Measurements from ENCODE around the gene RALGPS2. TPM values are rescaled to one million over a fixed set of nuclear protein-coding genes. Genes with fewer than 3 reads are reported as not detected.
A peak's percentile ranks its signal among the peaks of the same experiment; 100 is the strongest.

Gene RALGPS2
- polyA plus RNA-seq, 1 of the 3 experiments (the other 2 are of a cell fraction), result 5.1 TPM

DNA sequence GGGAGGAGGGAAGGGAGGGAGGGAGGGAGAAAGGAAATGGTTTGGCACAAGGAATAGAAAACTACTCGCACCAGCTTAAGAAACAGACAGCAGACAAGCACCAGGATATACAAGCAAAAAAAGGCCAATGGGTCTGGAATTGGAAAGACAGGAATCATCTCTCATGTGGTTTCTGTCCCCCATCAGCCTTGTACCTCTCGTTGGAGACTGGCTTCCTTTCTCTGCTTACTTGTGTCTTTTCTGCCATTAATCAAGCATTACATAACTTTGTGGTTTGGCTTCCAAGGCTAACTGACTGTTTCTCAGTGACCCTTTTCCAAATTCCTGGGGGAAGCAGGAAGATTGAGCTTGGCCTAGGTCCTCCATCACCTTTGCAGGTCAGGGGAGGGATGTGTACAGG lies 11.8 kb upstream of the RALGPS2 start:
- no peak overlapping the region for H3K4me2 ChIP-seq
- H3K9ac ChIP-seq, result no peak overlapping the region
- no peaks in the 10 kb centered on the region for H3K9me3 ChIP-seq
- POLR2A ChIA-PET, result interaction anchor here (0.6 kb wide), 1 partner anchor 9 kb away, joined by 3 read pairs; no protein-coding TSS in a partner anchor
- no peak for TF ChIP-seq FOSL2 (IDR thresholded peaks at IDR 0.05; ENCODE audit: borderline replicate concordance, low read depth)
- peak; percentile 59; the same call in 1 of the 2 replicates for TF ChIP-seq NFIC (IDR thresholded peaks at IDR 0.05; ENCODE audit: borderline replicate concordance)
- TF ChIP-seq JUND (IDR thresholded peaks at IDR 0.05), result peak; percentile 37; the same call in 1 of the 2 replicates
- TF ChIP-seq TCF12 (IDR thresholded peaks at IDR 0.05), result peak; percentile 70
- TF ChIP-seq, protein P1, sequence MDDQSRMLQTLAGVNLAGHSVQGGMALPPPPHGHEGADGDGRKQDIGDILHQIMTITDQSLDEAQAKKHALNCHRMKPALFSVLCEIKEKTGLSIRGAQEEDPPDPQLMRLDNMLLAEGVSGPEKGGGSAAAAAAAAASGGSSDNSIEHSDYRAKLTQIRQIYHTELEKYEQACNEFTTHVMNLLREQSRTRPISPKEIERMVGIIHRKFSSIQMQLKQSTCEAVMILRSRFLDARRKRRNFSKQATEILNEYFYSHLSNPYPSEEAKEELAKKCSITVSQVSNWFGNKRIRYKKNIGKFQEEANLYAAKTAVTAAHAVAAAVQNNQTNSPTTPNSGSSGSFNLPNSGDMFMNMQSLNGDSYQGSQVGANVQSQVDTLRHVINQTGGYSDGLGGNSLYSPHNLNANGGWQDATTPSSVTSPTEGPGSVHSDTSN (IDR thresholded peaks at IDR 0.05), result peak; percentile 81
- H2AFZ ChIP-seq (ENCODE audit: low read depth), result no peak overlapping the region
- H3K4me3 ChIP-seq (ENCODE audit: low read depth in 2 of 2, low read length in 1 of 2), result no peak overlapping the region
- H3K36me3 ChIP-seq (replicated peaks in 1 of 2; ENCODE audit: control insufficient read depth in 1 of 2, insufficient read depth in 2 of 2, low read length in 1 of 2), result no peaks in the 10 kb centered on the region
- no peaks in the 10 kb centered on the region; the same call in 1 of the 2 replicates for H3K79me2 ChIP-seq (ENCODE audit: insufficient read depth)
- DNase-seq, result no peak
- no peaks in the 10 kb centered on the region for H3F3A ChIP-seq (replicated peaks; ENCODE audit: insufficient read depth)
- H3K9me2 ChIP-seq, result no peaks in the 10 kb centered on the region
- H3K4me1 ChIP-seq (ENCODE audit: control insufficient read depth in 1 of 2, insufficient read depth in 2 of 2, low read depth in 1 of 2, low read length in 1 of 2), result peaks cover 0 to 10% of the 10 kb centered on the region in 2 experiments; a peak in 2 of 4 replicates
- CTCF ChIA-PET, result no interaction called here
- 51% methylated on average over 2 of the region's 2 CpGs for WGBS (ENCODE audit: low lambda C conversion rate)
- peak overlapping the region in 1 of 2 experiments; percentile 36; a peak in 1 of 4 replicates for H3K27ac ChIP-seq (ENCODE audit: low read depth in 2 of 2, low read length in 1 of 2)
- H4K20me1 ChIP-seq (ENCODE audit: insufficient read depth), result no peaks in the 10 kb centered on the region
- H3K27me3 ChIP-seq (ENCODE audit: insufficient read depth), result no peaks in the 10 kb centered on the region

DNA sequence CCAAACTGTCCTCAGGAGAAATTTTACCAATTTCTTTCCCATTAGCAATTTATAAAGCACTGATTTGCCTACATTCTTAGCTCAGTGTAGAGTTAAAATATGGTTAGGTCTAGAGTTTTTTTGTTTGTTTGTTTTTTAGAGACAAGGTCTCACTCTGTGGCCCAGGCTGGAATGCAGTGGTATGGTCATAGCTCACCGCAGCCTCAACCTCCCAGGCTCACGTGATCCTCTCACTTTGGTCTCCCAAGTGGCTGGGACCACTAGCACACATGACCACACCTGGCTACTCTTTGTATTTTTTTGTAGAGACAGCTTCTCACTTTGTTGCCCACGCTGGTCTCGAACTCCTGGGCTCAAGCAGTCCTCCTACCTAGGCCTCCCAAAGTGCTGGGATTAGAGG lies 10.6 kb upstream of the RALGPS2 start:
- H3K4me2 ChIP-seq, result no peak overlapping the region
- H3K9me3 ChIP-seq, result no peaks in the 10 kb centered on the region
- ChIA-PET CTCF (interaction anchor here (0.6 to 1.1 kb wide), 2 partner anchors 39 to 781 kb away, joined by 3 read pairs; no protein-coding TSS in a partner anchor), POLR2A (no interaction called here)
- WGBS (ENCODE audit: low lambda C conversion rate), result 92% methylated on average over 4 of the region's 4 CpGs
- H3K79me2 ChIP-seq (ENCODE audit: insufficient read depth), result no peaks in the 10 kb centered on the region; the same call in 1 of the 2 replicates
- H3K27ac ChIP-seq (ENCODE audit: low read depth in 2 of 2, low read length in 1 of 2), result no peak overlapping the region
- no peaks in the 10 kb centered on the region for H3K9me2 ChIP-seq
- H3K9ac ChIP-seq, result no peak overlapping the region
- no peaks in the 10 kb centered on the region for H4K20me1 ChIP-seq (ENCODE audit: insufficient read depth)
- TF ChIP-seq MXI1 (IDR thresholded peaks at IDR 0.05; ENCODE audit: low read depth, low read length) (no peak), GABPA (IDR thresholded peaks at IDR 0.05; ENCODE audit: low read depth) (no peak), TAF1 (IDR thresholded peaks at IDR 0.05; ENCODE audit: borderline replicate concordance, low read depth, low read length) (no peak), SIN3A (IDR thresholded peaks at IDR 0.05; ENCODE audit: borderline replicate concordance, low read depth, low read length) (no peak), YY1 (IDR thresholded peaks at IDR 0.05; ENCODE audit: low read depth) (no peak), RCOR1 (IDR thresholded peaks at IDR 0.05; ENCODE audit: low read length) (no peak), SMC3 (IDR thresholded peaks at IDR 0.05; ENCODE audit: low read depth, low read length) (no peak), ELF1 (IDR thresholded peaks at IDR 0.05) (no peak), GATA2 (CRISPR knock-in tag; IDR thresholded peaks at IDR 0.05) (no peak), TCF12 (IDR thresholded peaks at IDR 0.05) (no peak), JUND (IDR thresholded peaks at IDR 0.05) (no peak), POLR2AphosphoS5 (IDR thresholded peaks at IDR 0.05; ENCODE audit: low read depth, low read length) (no peak), CHD2 (IDR thresholded peaks at IDR 0.05; ENCODE audit: low read length, partially characterized antibody) (no peak)
- TF ChIP-seq, protein P2, sequence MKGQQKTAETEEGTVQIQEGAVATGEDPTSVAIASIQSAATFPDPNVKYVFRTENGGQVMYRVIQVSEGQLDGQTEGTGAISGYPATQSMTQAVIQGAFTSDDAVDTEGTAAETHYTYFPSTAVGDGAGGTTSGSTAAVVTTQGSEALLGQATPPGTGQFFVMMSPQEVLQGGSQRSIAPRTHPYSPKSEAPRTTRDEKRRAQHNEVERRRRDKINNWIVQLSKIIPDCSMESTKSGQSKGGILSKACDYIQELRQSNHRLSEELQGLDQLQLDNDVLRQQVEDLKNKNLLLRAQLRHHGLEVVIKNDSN (IDR thresholded peaks at IDR 0.05; ENCODE audit: borderline replicate concordance, low read depth), result no peak
- TF ChIP-seq, protein P3, sequence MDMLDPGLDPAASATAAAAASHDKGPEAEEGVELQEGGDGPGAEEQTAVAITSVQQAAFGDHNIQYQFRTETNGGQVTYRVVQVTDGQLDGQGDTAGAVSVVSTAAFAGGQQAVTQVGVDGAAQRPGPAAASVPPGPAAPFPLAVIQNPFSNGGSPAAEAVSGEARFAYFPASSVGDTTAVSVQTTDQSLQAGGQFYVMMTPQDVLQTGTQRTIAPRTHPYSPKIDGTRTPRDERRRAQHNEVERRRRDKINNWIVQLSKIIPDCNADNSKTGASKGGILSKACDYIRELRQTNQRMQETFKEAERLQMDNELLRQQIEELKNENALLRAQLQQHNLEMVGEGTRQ (IDR thresholded peaks at IDR 0.05; ENCODE audit: borderline replicate concordance, low read depth, low read length), result no peak
- no peaks in the 10 kb centered on the region for H3K36me3 ChIP-seq (replicated peaks in 1 of 2; ENCODE audit: control insufficient read depth in 1 of 2, insufficient read depth in 2 of 2, low read length in 1 of 2)
- H3F3A ChIP-seq (replicated peaks; ENCODE audit: insufficient read depth), result no peaks in the 10 kb centered on the region
- H2AFZ ChIP-seq (ENCODE audit: low read depth), result no peak overlapping the region
- no peak overlapping the region for H3K4me3 ChIP-seq (ENCODE audit: low read depth in 2 of 2, low read length in 1 of 2)
- no peak for DNase-seq
- no peaks in the 10 kb centered on the region for H3K27me3 ChIP-seq (ENCODE audit: insufficient read depth)
- H3K4me1 ChIP-seq (ENCODE audit: control insufficient read depth in 1 of 2, insufficient read depth in 2 of 2, low read depth in 1 of 2, low read length in 1 of 2), result peaks cover 0 to 10% of the 10 kb centered on the region in 2 experiments; a peak in 3 of 4 replicates
